ENCODE results near the gene DFFB. TPM values are rescaled to one million over a fixed set of nuclear protein-coding genes. Genes with fewer than 3 reads are reported as not detected.
A peak's percentile ranks its signal among the peaks of the same experiment; 100 is the strongest.

DFFB gene
- total and polyA plus RNA-seq, 7 experiments from 2014 or later: 9.8 to 27.7 (median 14.9) TPM

DNA sequence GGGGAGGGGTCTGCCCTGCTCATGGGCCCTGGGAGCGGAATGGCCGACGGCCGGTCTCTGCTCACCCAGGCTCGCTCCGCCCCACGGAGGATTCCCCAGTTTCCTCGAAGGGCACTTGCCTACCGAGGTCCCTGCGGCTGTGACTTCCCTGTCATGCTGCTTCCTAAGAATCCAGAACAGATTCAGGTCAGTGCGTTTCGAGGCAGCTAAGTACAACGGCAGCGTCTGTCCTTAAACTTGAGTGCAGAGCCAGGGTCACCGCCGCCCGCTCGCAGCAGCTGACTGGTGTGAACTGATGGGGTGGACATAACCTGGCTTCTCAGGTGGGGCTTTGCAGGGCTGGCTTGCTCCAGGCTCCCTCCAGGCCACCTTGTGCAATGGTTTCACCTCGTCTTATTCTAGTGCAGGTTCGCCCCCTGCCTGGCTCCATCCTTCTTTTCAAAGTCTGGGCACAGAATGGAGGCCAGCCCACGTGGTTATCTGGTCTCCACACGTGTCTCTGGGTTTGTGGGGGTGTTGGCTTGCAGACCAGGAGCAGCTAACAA, 50.4 kb downstream of the DFFB start:
- POLR2A ChIA-PET: no interaction called here
- DNase-seq: no peak

DNA sequence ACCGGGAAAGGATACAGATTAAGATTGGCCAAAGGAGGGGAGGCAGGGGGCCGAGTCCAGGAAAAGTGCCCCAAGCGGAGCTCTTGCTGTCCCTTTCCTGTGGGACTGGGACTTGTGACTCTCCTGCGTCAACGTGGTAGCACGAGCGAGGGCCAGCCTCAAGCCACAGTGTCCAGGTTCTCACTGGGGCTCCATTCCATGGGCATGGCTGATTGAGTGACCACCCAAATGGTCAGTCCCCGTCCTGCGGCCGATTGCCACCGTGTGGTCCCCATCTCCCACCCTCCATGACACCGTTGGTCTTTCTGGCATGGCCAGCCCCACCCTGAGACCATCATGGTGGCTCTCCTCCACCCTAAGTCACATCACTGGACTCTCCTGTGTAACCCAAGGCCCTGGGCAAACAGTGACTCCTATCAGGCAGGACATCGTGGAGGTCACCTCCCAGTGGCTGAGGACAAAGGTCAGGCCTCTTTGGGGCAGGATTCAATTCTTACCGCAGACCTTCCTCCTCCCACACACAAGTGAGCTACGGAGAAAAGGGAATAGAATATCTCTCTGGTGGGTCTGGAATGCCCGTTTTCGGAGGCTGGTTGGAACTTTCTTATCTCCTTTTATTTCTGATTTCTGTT, 51.7 kb downstream of the DFFB start:
- no peaks in the 10 kb centered on the region for H3K36me3 Mint-ChIP-seq
- Histone ChIP-seq H3K9me3 (ENCODE audit: control insufficient read depth in 2 of 3, low read length in 3 of 3) (no peaks in the 10 kb centered on the region), H3K27me3 (ENCODE audit: control insufficient read depth in 2 of 2, insufficient read depth in 2 of 2, low read length in 2 of 2) (no peaks in the 10 kb centered on the region), H3K27ac (ENCODE audit: low read depth, low read length) (no peak overlapping the region), H3K36me3 (ENCODE audit: control insufficient read depth in 2 of 3, insufficient read depth in 3 of 3, low read length in 3 of 3) (no peaks in the 10 kb centered on the region), H3K4me3 (ENCODE audit: low read length) (no peak overlapping the region), H3K4me1 (ENCODE audit: control insufficient read depth in 2 of 2, insufficient read depth in 2 of 2, low read length in 2 of 2) (peaks cover 0 to 9% of the 10 kb centered on the region in 2 donors)
- peaks cover 0 to 23% (median 8%) of the 10 kb centered on the region in 7 donors for H3K4me1 Mint-ChIP-seq
- POLR2A ChIA-PET: no interaction called here
- H3K9me3 Mint-ChIP-seq: no peaks in the 10 kb centered on the region
- CTCF ChIA-PET: no interaction called here
- ATAC-seq (no peak), DNase-seq (no peak)
- intact Hi-C loops (cut with micrococcal nuclease): no loop called here
- no peak overlapping the region for H3K4me3 Mint-ChIP-seq
- H3K27ac Mint-ChIP-seq: no peak overlapping the region
- peaks cover 0 to 5% (median 0%) of the 10 kb centered on the region in 5 donors for H3K27me3 Mint-ChIP-seq

More for the DNA sequence above, 50.4 kb downstream of the DFFB start:
- no peak overlapping the region for H3K27ac ChIP-seq (ENCODE audit: low read depth, low read length)
- no peaks in the 10 kb centered on the region for H3K36me3 ChIP-seq (ENCODE audit: control insufficient read depth in 2 of 3, insufficient read depth in 3 of 3, low read length in 3 of 3)
- Mint-ChIP-seq H3K36me3 (no peaks in the 10 kb centered on the region), H3K4me3 (no peak overlapping the region), H3K9me3 (peaks cover 0 to 4% (median 0%) of the 10 kb centered on the region in 11 donors), H3K27ac (no peak overlapping the region), H3K4me1 (peaks cover 8 to 36% (median 21%) of the 10 kb centered on the region in 7 donors), H3K27me3 (peaks cover 0 to 5% (median 0%) of the 10 kb centered on the region in 5 donors)
- no peak for ATAC-seq
- CTCF ChIA-PET: interaction anchor here (0.7 to 0.8 kb wide), 2 partner anchors 131 to 1515 kb away, joined by 4 to 5 read pairs; no protein-coding TSS in a partner anchor
- H3K9me3 ChIP-seq (ENCODE audit: control insufficient read depth in 2 of 3, low read length in 3 of 3): no peaks in the 10 kb centered on the region
- H3K27me3 ChIP-seq (ENCODE audit: control insufficient read depth in 2 of 2, insufficient read depth in 2 of 2, low read length in 2 of 2): no peaks in the 10 kb centered on the region
- no peak overlapping the region for H3K4me3 ChIP-seq (ENCODE audit: low read length)
- H3K4me1 ChIP-seq (ENCODE audit: control insufficient read depth in 2 of 2, insufficient read depth in 2 of 2, low read length in 2 of 2): peaks cover 0 to 22% of the 10 kb centered on the region in 2 donors
- intact Hi-C loops (cut with micrococcal nuclease): no loop called here

DNA sequence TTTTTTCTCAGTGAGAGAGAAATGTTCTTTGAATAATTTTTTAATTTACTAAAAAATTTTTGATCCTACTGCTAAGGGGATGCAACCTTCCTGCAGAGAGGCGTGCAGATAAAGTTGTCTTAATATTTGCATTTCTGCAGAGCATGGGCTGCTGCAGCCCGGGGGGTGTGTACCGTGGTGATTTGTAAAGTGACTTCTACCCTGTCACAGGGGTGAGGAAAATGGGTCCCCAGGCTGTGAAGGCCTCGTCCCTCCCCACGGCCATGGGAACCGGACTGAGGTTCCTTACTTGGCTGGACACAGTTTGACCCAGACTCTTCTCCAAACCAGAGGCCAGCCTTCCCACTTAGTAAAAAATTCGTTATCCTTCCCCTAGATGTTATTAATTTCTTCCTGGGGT, 52.3 kb downstream of the DFFB start:
- ChIA-PET POLR2A (no interaction called here), CTCF (no interaction called here)
- no peaks in the 10 kb centered on the region for H3K27me3 ChIP-seq (ENCODE audit: control insufficient read depth in 2 of 2, insufficient read depth in 2 of 2, low read length in 2 of 2)
- H3K9me3 ChIP-seq (ENCODE audit: control insufficient read depth in 2 of 3, low read length in 3 of 3): no peaks in the 10 kb centered on the region
- Mint-ChIP-seq H3K36me3 (no peaks in the 10 kb centered on the region), H3K4me1 (peaks cover 0 to 21% (median 8%) of the 10 kb centered on the region in 7 donors), H3K4me3 (no peak overlapping the region), H3K9me3 (no peaks in the 10 kb centered on the region), H3K27me3 (peaks cover 0 to 5% (median 0%) of the 10 kb centered on the region in 5 donors), H3K27ac (no peak overlapping the region)
- H3K27ac ChIP-seq (ENCODE audit: low read depth, low read length): no peak overlapping the region
- intact Hi-C loops (cut with micrococcal nuclease): loop anchor here in 1 of 2 donors (5.0 to 10.0 kb wide), 2 partner anchors 915 to 1603 kb away; no protein-coding TSS in a partner anchor
- no peaks in the 10 kb centered on the region for H3K36me3 ChIP-seq (ENCODE audit: control insufficient read depth in 2 of 3, insufficient read depth in 3 of 3, low read length in 3 of 3)
- H3K4me3 ChIP-seq (ENCODE audit: low read length): no peak overlapping the region
- peaks cover 0 to 3% of the 10 kb centered on the region in 2 donors for H3K4me1 ChIP-seq (ENCODE audit: control insufficient read depth in 2 of 2, insufficient read depth in 2 of 2, low read length in 2 of 2)
- DNase-seq (no peak), ATAC-seq (no peak)

GRCh38 chr1:3910049-3910731, 52.9 kb downstream of the DFFB start:
- H3K27ac Mint-ChIP-seq: no peak overlapping the region
- ChIA-PET CTCF (no interaction called here), POLR2A (no interaction called here)
- no peaks in the 10 kb centered on the region for H3K36me3 ChIP-seq (ENCODE audit: control insufficient read depth in 2 of 3, insufficient read depth in 3 of 3, low read length in 3 of 3)
- ATAC-seq: no peak
- H3K9me3 Mint-ChIP-seq: no peaks in the 10 kb centered on the region
- intact Hi-C loops (cut with micrococcal nuclease): loop anchor here in 1 of 2 donors (5.0 to 10.0 kb wide), 2 partner anchors 915 to 1602 kb away; no protein-coding TSS in a partner anchor
- peaks cover 0 to 5% (median 0%) of the 10 kb centered on the region in 5 donors for H3K27me3 Mint-ChIP-seq
- no peak for DNase-seq
- H3K9me3 ChIP-seq (ENCODE audit: control insufficient read depth in 2 of 3, low read length in 3 of 3): no peaks in the 10 kb centered on the region
- no peak overlapping the region for H3K4me3 Mint-ChIP-seq
- H3K27ac ChIP-seq (ENCODE audit: low read depth, low read length): no peak overlapping the region
- no peaks in the 10 kb centered on the region for H3K27me3 ChIP-seq (ENCODE audit: control insufficient read depth in 2 of 2, insufficient read depth in 2 of 2, low read length in 2 of 2)
- H3K4me1 Mint-ChIP-seq: peaks cover 0 to 17% (median 8%) of the 10 kb centered on the region in 7 donors
- no peaks in the 10 kb centered on the region for H3K36me3 Mint-ChIP-seq
- H3K4me1 ChIP-seq (ENCODE audit: control insufficient read depth in 2 of 2, insufficient read depth in 2 of 2, low read length in 2 of 2): no peaks in the 10 kb centered on the region
- no peak overlapping the region for H3K4me3 ChIP-seq (ENCODE audit: low read length)

GRCh38 chr1:3910857-3911845, 53.9 kb downstream of the DFFB start:
- no peak overlapping the region for H3K27ac Mint-ChIP-seq
- POLR2A ChIA-PET: no interaction called here
- DNase-seq: peak; percentile 56 to 81 (median 73)

More at GRCh38 chr1:3910857-3911845, 53.9 kb downstream of the DFFB start:
- Mint-ChIP-seq H3K4me1 (peaks cover 0 to 8% (median 3%) of the 10 kb centered on the region in 7 donors), H3K9me3 (no peaks in the 10 kb centered on the region), H3K27me3 (peaks cover 0 to 5% (median 0%) of the 10 kb centered on the region in 5 donors), H3K36me3 (no peaks in the 10 kb centered on the region), H3K4me3 (peak overlapping the region in 6 of 10 donors; percentile 29 to 70 (median 59))
- ATAC-seq: peak; percentile 88
- H3K9me3 ChIP-seq (ENCODE audit: control insufficient read depth in 2 of 3, low read length in 3 of 3): no peaks in the 10 kb centered on the region
- intact Hi-C loops (cut with micrococcal nuclease): loop anchor here in 1 of 2 donors (5.0 to 10.0 kb wide), 2 partner anchors 914 to 1601 kb away; no protein-coding TSS in a partner anchor
- CTCF ChIA-PET: interaction anchor here (0.6 kb wide), 1 partner anchor 915 kb away, joined by 3 read pairs; no protein-coding TSS in a partner anchor
- no peaks in the 10 kb centered on the region for H3K27me3 ChIP-seq (ENCODE audit: control insufficient read depth in 2 of 2, insufficient read depth in 2 of 2, low read length in 2 of 2)
- H3K4me3 ChIP-seq (ENCODE audit: low read length): no peak overlapping the region
- H3K27ac ChIP-seq (ENCODE audit: low read depth, low read length): no peak overlapping the region
- H3K36me3 ChIP-seq (ENCODE audit: control insufficient read depth in 2 of 3, insufficient read depth in 3 of 3, low read length in 3 of 3): no peaks in the 10 kb centered on the region
- H3K4me1 ChIP-seq (ENCODE audit: control insufficient read depth in 2 of 2, insufficient read depth in 2 of 2, low read length in 2 of 2): no peaks in the 10 kb centered on the region

Data from naive thymus-derived CD4-positive, alpha-beta T cell (primary cell).